GM12891 (cell line): ENCODE measurements around the gene PTP4A1.

Experiments used
- PAX5 ChIP-seq: IDR thresholded peaks from 2 replicates; pipeline ENCODE4 v1.6.1; 2011; ENCODE audit warnings: low read length, moderate library complexity, mild to moderate bottlenecking; ENCODE audit not compliant: insufficient read depth, severe bottlenecking
- POLR2A ChIP-seq: IDR thresholded peaks from 2 replicates; pipeline ENCODE4 v1.6.1; 2011; ENCODE audit warnings: low read depth, low read length, control low read depth
- POLR2AphosphoS5 ChIP-seq: IDR thresholded peaks from 2 replicates; pipeline ENCODE4 v1.6.1; 2011; ENCODE audit warnings: low read depth, low read length, control low read depth
- POU2F2 ChIP-seq: IDR thresholded peaks from 2 replicates; pipeline ENCODE4 v1.6.1; 2011; ENCODE audit warnings: low read depth, mild to moderate bottlenecking, control low read depth, low read length, moderate library complexity
- SPI1 ChIP-seq: IDR thresholded peaks from 2 replicates; pipeline ENCODE4 v1.6.1; 2011; ENCODE audit warnings: low read depth, low read length, control low read depth
- TAF1 ChIP-seq: IDR thresholded peaks from 2 replicates; pipeline ENCODE4 v1.6.1; 2011; ENCODE audit warnings: low read depth, low read length, control low read depth

DNA sequence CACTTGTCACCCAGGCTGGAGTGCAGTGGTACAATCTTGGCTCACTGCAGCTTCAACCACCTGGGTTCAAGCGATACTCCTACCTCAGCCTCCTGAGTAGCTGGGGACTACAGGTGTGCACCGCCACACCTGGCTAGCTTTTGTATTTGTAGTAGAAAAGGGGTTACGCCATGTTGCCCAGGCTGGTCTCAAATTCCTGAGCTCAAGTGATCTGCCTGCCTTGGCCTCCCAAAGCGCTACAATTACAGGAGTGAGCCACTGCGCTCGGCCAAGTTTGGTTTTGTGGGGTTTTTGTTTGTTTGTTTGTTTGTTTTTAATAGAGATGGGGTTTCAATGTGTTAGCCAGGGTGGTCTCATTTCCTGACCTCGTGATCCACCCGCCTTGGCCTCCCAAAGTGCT, 12.3 kb downstream of the PTP4A1 start:
- TF ChIP-seq POLR2A = no peak
- TF ChIP-seq POLR2AphosphoS5 = no peak
- TF ChIP-seq TAF1 = no peak
- TF ChIP-seq PAX5 = no peak
- no peak for TF ChIP-seq SPI1
- no peak for TF ChIP-seq POU2F2
